ENCODE data around the gene SFXN2. TPM values are rescaled to one million over a fixed set of nuclear protein-coding genes. Genes with fewer than 3 reads are reported as not detected.

Gene SFXN2
- total RNA-seq, 2 experiments from 2014 or later, result 38.1 to 45.1 TPM

GRCh38 chr10:102712089-102712488 is 2.3 kb upstream of the SFXN2 start:
- H2AFZ ChIP-seq (ENCODE audit: low read length), result peak overlapping the region; percentile 90
- H3K4me1 ChIP-seq (ENCODE audit: insufficient read depth, low read length, poor library complexity, severe bottlenecking), result peaks cover 46% of the 10 kb centered on the region
- peak overlapping the region; percentile 80 for H3K4me2 ChIP-seq (ENCODE audit: low read length)
- no peaks in the 10 kb centered on the region for H4K20me1 ChIP-seq (ENCODE audit: insufficient read depth, low read length)
- H3K36me3 ChIP-seq (ENCODE audit: insufficient read depth, low read length), result peaks cover 4% of the 10 kb centered on the region; the same call in 1 of the 2 replicates
- intact Hi-C loops (cut with micrococcal nuclease; ENCODE audit: unreplicated experiment), result loop anchor here (2.0 to 10.0 kb wide), 3 partner anchors 50 to 597 kb away; partner anchors contain the start of genes ACTR1A and SUFU
- peak overlapping the region; percentile 84 for H3K27ac ChIP-seq (ENCODE audit: low read depth, low read length, poor library complexity, severe bottlenecking)
- peaks cover 76% of the 10 kb centered on the region for H3K79me2 ChIP-seq (ENCODE audit: insufficient read depth, low read depth, low read length)
- ChIA-PET POLR2A (interaction anchor here (0.6 to 2.5 kb wide), 11 partner anchors 13 to 100 kb away, joined by 3 to 10 read pairs (median 3); partner anchors contain the start of gene TRIM8), CTCF (ENCODE audit: unreplicated experiment) (no interaction called here)
- peak overlapping the region; percentile 77 for H3K4me3 ChIP-seq (ENCODE audit: low read depth, low read length, poor library complexity, severe bottlenecking)
- BruUV-seq (replicated peaks), result no TSS peak
- H3K9me2 ChIP-seq (ENCODE audit: insufficient read depth, low read length), result no peaks in the 10 kb centered on the region
- TF ChIP-seq CTCF (conservative IDR thresholded peaks at IDR 0.05; ENCODE audit: low read length) (no peak), EZH2phosphoT487 (IDR thresholded peaks at IDR 0.05; ENCODE audit: borderline replicate concordance, low read depth, low read length) (no peak)
- no peaks in the 10 kb centered on the region for H3K9me3 ChIP-seq (ENCODE audit: low read length)
- peak; percentile 60 for DNase-seq (ENCODE audit: low spot score)

GRCh38 chr10:102712843-102713538 is 1.4 kb upstream of the SFXN2 start:
- DNase-seq (ENCODE audit: low spot score), result no peak
- peaks cover 77% of the 10 kb centered on the region for H3K79me2 ChIP-seq (ENCODE audit: insufficient read depth, low read depth, low read length)
- TSS peak; percentile 61 for BruUV-seq (replicated peaks)

More at GRCh38 chr10:102712843-102713538, 1.4 kb upstream of the SFXN2 start:
- Histone ChIP-seq H3K4me3 (ENCODE audit: low read depth, low read length, poor library complexity, severe bottlenecking) (peak overlapping the region; percentile 77), H3K4me1 (ENCODE audit: insufficient read depth, low read length, poor library complexity, severe bottlenecking) (peaks cover 55% of the 10 kb centered on the region), H3K27ac (ENCODE audit: low read depth, low read length, poor library complexity, severe bottlenecking) (peak overlapping the region; percentile 84), H3K9me3 (ENCODE audit: low read length) (no peaks in the 10 kb centered on the region), H3K4me2 (ENCODE audit: low read length) (peak overlapping the region; percentile 80), H4K20me1 (ENCODE audit: insufficient read depth, low read length) (peaks cover 3% of the 10 kb centered on the region; the same call in 1 of the 2 replicates), H3K36me3 (ENCODE audit: insufficient read depth, low read length) (peaks cover 12% of the 10 kb centered on the region; the same call in 1 of the 2 replicates), H3K9me2 (ENCODE audit: insufficient read depth, low read length) (no peaks in the 10 kb centered on the region), H2AFZ (ENCODE audit: low read length) (peak overlapping the region; percentile 90; the same call in 1 of the 2 replicates)
- ChIA-PET POLR2A (interaction anchor here (0.6 to 2.5 kb wide), 17 partner anchors 10 to 1293 kb away, joined by 3 to 10 read pairs (median 5); partner anchors contain the start of genes TRIM8 and WBP1L), CTCF (ENCODE audit: unreplicated experiment) (interaction anchor here (1.1 kb wide), 1 partner anchor 69 kb away, joined by 3 read pairs; the partner anchor contains the start of gene TRIM8)
- TF ChIP-seq EZH2phosphoT487 (IDR thresholded peaks at IDR 0.05; ENCODE audit: borderline replicate concordance, low read depth, low read length) (no peak), CTCF (conservative IDR thresholded peaks at IDR 0.05; ENCODE audit: low read length) (no peak)
- intact Hi-C loops (cut with micrococcal nuclease; ENCODE audit: unreplicated experiment), result loop anchor here (1.0 to 10.0 kb wide), 4 partner anchors 51 to 598 kb away; partner anchors contain the start of genes ACTR1A and SUFU
